AG08395 (cell line): ENCODE measurements around the gene VAMP8.
A peak's percentile ranks its signal among the peaks of the same experiment; 100 is the strongest.
"Not testable (repeated sequence)": the region's sequence is repeated elsewhere in the genome, so short reads cannot be mapped to it uniquely, and the experiment has no call there.

Source experiments
- DNase-seq: peaks from one replicate; pipeline ENCODE4 v3.0.0; 2012; ENCODE audit warnings: mixed read lengths, low spot score

VAMP8 gene

DNA sequence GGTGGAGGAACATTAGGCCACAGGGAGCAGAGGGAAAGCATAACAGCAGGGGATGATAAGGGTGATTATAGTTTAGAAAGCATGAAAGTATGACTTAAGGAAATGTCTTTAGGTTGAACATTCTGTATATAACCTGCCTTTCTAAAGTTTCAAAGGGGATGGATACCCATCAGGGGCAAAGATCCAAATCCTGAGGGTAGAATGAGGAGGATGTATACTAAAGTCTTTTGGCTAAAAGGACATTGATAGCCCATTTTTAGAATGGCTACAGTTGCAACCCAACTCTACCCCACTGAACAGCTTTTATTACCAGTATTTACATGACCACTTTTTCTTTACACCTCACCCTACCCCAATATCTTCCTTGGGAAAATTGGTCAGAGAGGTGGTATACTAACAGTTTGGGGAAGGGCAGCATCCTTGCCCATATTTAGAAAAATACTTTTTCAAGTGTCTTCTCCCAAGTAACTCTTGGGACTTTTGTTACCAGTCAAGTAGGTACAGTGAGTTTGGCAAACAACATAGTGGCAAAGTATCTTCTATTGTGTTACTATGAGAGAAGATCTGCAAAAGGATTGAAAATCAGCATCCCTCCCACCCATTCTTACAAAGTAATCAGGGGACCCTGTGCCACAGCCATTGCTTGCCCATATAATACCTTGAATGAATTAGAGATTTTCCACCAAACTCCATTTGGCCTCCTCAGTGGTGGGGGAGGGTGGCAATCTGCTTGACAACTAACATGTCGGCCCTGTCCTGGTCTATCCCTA is 30.1 kb upstream of the VAMP8 start:
- no peak for DNase-seq

DNA sequence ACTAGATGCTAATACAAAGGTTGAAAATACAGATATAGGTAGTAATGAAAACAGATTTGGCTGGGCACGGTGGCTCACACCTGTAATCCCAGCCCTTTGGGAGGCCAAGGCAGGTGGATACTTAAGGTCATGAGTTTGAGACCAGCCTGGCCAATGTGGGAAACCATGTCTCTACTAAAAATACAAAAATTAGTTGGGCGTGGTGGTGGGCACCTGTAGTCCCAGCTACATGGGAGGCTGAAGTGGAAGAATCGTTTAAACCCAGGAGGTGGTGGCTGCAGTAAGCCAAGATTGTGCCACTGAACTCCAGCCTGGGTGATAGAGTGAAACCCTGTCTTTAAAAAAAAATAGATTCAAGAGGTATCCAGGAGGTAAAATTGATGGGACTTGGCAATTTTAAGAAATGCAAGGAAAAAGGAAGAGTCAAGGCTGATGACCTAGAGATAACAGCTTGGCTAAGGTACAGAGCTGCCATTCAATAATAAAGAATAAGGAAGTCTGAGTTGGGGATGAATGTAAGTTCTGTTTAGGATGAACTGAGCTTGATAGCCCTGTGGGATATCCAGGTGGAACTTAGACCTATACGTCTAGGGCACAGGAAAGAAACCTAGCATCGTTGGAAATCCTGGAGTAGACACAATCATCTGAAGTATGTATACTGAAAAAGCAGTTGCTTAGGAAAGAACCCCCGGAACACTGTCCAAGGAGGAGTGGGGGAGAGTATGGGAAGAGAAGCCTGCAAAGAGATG is 29.4 kb upstream of the VAMP8 start:
- no peak for DNase-seq

DNA sequence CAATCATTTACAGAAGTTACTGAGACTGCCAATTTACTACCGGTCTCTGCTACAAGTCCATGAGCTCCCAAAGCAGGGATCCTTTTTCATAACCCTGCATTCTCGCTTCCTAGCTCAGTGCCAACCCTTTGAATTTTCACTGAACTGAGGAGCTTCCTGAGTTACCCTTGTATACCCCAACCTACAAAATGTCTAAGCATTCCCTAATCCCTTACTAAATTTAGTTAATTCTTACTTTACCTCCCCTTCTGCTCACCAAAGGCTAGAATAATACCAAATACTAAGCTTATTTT is 28.8 kb upstream of the VAMP8 start:
- no peak for DNase-seq

DNA sequence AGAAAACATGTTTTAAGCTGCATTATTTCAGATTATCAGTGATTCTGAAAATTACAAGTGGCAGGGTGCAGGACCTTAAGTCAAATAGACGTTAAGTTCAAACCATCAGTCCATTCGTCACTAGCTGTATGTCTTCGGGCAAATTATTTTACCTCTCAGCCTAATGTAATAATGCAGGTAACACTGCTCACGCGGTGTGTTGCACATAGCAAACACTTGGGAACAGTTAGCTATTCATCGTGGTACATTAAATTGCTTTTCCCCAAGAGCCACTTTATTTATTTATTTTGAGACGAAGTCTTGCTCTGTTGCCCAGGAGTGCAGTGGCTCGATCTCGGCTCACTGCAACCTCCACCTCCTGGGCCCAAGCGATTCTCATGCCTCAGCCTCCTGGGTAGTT is 28.3 kb upstream of the VAMP8 start:
- no peak for DNase-seq

DNA sequence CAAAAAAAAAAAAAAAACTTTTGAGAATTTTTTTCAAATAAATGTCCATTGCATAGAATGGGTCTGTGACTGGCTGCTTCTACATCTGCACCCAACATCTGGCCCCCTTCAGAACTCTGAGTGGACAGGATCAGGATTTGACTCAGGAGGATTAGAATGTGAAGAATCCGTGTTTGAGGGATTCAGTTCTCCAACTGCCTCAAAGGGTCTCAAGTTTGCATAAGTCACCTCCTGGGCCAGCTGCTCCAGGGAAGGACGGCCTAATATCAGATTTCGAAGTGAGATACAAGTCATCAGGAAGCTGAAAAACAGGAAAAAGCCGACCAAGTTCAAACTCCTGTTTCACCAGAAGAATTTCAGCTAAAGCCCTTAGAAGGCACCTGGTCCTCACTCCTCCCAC is 27.6 kb upstream of the VAMP8 start:
- peak; percentile 90 for DNase-seq

DNA sequence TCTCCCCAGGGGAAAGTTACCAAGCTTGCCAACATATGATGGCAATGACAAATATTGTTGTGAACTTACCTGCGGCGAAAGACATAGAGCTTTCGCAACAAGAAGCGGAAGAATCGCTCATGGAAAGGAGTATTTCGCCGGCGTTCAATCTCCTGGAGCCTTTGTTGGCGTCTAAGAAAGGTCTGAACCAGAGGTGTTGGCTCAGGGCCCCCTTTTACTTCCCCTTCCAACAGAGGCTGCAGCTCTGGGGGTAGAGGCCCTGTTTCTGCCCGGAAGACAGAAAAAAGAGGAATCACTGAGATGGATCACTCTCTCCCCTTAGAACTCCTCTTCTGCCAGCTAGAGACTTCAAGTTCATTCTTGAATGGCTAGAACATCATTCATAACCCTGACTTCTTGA is 26.9 kb upstream of the VAMP8 start:
- no peak for DNase-seq

DNA sequence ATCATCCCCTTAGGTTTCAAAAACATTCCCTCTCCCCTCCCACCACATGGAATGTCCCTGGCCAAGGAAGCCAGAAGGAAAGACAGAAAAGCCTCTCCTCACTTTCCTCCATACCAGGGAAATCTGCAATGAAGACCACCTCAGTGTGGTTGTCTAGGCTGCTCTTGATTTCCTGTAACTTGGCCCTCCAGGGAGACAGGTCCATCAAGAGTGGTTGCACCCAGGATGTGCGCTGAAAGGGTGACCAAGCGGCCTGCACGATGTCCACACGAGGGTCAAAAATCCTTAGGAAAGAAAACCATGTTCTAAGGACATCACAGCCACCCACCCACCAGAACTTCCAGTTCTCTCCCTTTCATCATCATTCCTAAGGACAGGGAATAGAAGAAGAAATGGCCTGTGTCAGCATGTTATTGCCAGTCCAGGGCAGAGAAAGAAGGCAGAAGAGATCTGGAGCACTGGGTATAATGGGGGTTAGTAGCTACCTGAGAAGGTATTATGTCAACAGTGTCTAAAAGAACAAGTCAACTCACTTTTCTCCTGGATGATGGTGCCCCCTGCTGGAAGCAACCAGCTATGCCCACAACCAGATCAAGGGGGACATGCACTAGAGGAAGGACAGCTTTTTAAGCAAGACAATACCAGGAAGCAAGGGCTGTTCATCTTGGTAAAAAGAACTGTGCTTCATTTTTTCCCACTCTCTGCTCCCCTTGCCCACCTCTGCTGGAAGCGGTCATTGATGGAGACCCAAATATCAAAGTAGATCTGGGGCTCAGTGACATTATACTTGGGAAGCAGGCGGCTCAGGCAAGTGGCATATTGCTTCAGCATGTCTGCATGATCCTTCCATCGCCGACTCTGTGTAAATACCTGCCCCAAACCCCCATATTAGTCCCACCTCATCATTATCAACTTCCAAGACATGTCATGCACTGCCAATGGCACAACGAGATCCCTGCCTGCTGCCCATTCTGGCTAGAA is 25.4 kb upstream of the VAMP8 start:
- peak; percentile 70 for DNase-seq

DNA sequence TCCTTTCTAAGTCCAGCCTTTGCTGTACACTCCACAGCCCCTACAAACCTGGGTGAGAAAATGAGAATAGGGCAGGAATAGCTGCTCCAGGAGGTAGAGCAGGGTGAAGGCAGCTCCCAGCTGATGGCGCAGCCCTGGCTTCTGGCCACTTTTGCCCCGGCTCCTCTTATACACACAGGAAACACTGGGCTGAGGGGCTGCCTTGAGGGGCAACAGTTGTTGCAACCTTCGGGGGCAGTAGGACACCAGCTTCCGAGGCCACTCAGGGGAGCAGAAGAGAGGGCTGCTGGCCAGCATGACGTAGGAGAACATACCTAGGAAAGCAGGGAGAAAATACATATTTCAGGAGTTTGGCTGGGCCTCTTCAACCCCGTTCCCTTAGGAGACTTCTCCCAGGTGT is 24.2 kb upstream of the VAMP8 start:
- no peak for DNase-seq

DNA sequence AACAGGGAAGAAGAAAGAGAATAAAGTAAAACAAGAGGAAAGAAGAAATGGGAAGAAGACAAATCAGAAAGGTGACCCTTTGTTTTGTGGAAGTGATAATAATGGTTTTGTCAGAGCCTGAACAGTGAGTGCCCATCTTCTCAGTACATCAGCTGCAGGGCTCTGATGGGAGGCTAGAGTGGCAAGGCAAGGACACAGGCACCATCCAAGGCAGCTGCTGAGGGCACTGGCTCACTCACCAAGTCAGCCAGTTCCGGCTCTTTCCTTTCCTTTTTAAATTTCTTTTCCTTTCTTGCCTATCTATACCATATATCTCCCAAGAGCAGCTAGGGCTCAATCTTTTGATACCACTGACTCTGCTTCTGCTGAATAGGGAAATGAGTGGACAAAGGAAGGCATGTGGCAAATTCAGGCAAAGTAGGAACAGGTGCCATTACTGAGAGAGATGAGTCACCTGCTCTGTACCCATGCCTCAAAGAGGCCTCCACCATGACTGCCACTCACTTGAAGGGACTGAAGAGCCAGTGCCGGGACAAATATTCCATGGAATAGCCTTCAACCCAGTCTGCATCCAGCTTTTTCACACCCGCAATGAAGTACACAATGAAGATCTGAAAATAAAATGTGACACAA is 22.3 kb upstream of the VAMP8 start:
- no peak for DNase-seq

DNA sequence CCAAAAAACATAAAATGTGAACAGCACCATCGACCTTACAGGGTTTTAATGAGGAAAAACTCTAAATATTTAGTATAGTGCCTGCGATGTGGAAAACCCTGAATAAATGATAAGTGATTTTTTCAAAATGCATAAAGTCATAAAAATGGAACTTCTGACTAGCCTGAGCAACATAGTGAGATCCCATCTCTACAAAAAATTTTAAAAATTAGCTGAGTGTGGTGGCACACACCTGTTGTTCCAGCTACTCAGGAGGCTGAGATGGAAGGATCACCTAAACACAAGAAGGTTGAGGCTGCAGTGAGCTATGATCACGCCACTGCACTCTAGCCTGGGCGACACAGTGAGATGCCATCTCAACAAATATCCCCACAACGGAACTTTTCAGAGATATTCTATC is 20.3 kb upstream of the VAMP8 start:
- DNase-seq, result no peak

DNA sequence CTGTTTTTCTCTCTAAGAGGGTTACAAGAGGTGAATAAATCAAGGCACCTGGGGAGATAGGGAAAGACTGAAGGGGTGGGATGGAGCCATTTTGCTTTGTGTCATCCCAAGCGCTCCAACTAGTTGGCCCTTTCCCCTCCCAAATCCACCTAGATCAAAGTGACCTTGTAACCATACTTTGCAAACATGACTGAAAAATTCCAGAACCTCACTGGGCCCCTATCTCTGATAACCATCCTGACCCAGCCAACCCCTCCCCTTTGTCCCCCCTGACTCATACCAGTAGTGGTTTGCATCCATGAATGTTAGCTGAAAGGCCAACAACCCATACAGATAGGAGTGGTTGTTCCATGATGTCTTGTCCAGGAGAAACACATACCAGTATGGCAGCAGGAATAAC is 19.2 kb upstream of the VAMP8 start:
- DNase-seq, result no peak

DNA sequence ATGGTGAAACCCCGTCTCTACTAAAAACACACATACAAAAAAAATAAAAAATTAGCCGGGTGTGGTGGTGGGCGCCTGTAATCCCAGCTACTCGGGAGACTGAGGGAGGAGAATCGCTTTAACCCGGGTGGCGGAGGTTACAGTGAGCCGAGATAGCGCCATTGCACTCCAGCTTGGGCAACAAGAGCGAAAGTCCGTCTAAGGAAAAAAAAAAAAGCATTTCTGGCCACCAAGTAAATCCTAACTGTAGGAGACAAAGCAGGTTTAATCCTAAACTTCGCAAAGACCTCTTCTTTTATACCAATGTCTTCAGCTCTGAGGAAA is 17.0 kb upstream of the VAMP8 start:
- not testable (repeated sequence) for DNase-seq

DNA sequence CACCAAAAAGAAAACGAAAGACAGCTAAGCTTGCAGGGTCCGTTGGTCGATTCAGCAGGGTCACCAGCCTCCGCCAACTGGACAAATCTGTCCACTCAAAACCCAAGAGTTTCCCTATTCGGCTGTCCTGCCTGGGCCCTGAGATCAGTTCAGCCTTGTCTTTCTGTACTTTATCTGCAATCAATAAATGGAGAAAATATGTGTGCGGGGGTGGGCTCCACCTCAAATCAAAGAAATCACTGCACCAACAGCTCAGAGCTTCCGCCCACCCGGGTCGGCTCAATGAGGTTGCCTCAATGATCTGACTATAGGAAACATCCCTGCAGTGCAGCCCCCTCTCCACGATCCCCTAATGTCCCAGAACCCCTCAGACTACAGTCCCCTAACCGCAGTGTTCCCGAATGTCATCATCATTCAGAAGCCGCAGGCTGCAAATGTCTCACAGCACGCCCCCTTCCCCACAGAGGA is 16.5 kb upstream of the VAMP8 start:
- DNase-seq, result no peak

DNA sequence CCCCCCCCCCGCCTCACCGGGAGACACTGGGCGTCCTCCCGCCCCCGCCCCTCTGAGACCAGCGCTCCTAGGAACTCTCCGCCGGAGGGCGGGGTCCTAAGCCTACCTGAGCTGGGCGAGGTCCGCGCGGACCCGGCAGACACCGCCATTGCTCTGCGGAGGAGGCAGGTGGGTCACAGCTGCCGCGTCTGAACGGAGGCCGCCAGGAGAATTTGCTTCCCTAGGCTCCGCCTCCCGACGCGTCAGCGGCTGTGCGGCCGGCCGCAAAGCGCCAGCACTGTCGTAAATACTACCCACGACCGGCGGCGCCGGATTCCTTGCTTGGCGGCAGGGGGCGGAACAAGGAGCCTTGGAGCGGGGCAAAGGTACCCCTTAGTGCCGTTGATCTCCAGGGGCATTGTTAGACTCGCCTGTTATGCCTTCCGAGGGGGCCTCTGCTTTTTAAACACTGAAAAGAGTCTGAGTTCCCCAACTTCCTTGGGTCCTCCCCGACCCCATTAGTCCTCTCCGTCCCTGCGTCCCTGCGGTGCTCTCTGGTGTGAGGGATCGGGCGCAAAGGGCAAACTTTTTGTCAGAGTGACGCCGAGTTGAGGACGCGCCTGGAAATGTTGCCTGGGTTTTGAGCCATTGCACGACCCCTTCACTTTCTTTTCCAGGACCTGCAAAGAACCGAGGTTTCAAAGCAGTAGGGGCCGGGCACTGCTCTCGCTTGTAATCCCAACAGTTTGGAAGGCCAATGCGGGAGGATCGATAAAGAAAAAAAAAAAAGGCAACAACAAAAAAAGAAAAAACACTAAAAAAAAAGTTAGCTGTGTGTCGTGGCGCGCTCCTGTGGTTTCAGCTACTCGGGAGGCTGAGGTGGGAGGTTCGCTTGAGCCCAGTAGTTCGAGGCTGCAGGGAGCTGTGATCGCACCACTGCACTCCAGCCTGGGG is 15.8 kb upstream of the VAMP8 start, which contains the start of gene GGCX:
Gene GGCX, minus strand, starts transcription at position 214 of the 933 bp plus-strand sequence. Its CDS starts 65 bp downstream, at position 149.
- peak; percentile 94 for DNase-seq

DNA sequence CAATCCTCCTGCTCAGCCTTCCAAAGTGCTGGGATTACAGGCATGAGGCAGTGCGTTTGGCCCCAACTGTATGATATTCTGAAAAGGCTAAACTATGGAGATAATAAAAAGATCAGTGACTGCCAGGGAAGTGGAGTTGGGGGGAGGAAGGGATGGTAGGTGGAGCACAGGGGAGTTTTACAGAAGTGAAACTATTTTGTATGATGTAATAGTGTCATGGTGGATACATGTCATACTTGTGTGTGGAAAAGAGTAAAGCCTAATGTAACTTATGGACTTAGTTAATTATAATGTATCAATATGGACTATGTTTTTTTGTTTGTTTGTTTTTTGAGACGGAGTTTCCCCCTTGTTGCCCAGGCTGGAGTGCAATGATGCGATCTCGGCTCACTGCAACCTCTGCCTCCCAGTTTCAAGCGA is 13.2 kb upstream of the VAMP8 start:
- no peak for DNase-seq

DNA sequence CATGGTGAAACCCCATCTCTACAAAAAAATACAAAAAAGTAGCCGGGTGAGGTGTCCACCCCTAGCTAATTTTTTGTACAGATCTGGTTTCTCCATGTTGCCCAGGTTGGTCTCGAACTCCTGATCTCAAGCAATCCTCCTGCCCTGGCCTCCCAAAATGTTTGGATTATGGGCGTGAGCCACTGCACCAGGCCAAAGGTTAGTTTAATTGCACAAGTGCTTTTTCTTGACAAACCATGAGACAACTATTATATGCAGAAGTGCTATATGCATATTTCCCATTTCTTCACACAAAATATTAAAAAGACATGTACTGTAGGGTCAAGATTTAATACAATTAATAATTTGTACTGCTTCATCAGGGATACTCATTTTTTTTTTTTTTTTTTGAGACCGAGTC is 11.1 kb upstream of the VAMP8 start:
- no peak for DNase-seq

DNA sequence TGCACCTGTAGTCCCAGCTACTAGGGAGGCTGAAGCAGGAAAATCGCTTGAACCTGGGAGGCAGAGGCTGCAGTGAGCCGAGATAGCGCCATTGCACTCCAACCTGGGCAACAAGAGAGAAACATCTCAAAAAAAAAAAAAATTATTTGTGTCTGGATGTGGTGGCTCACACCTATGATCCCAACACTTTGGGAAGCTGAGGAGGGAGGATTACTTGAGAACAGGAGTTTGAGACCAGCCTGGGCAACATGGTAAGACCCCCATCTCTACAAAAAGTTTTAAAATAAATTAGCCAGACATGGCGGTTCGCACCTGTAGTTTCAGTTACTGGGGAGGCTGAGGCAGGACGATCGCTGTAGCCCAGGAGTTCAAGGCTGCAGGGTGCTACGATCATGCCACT is 1.6 kb upstream of the VAMP8 start:
- DNase-seq, result no peak

DNA sequence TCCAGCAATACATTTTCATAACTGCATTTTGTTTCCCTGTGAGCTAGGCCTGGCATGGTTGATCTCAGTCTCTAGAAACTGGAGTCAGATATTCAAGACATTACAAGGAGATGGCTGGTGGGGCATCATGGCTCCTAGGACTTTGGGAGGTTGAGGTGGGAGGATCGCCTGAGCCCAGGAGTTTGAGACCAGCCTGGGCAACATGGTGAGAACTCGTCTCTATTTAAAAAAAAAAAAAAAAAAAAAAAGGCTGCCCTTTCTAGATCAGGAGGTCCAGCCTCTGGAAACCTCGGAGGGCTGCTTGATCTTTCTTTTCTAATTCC is 362 bp upstream of the VAMP8 start:
- DNase-seq, result no peak

DNA sequence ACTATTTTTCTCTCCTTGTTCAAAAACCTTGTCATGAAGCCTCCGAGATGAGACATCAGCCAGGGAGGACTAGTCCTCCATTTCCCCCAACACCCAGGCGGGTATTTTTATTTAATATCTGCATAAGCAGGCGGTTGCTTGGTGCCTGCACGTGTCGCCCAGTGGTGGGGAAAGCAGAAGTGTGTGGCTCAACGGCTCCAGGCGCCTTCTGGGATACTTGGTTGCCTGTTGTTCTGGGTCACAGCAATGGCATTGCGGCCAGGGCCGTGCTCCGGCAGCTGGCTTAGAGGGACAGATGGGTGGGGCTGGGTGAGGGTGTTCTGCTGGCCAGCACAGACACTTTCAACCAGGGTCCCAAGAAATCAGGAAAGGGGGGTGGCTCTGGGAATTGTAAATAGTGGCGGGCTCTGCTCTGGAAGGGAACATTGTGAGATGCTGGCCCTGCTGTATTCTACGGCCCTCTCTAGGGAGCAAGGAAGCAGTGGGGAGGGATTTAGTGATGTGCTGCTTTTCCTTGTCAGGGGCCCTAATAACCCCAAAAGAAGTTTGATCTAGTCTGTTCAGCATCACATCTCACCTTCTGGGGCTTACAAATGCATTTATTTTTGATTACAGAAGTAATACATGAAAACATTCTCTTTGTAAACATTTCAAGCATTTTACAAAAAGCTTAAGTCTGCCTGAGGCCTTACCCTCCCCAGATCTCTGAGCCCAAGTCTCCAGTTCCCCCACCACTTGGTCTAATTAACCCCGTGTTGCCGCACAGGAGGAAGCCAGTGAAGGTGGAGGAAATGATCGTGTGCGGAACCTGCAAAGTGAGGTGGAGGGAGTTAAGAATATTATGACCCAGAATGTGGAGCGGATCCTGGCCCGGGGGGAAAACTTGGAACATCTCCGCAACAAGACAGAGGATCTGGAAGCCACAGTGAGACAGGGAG is 1.1 kb downstream of the VAMP8 start:
- DNase-seq, result no peak
